22Rv1 (cell line): ENCODE data around the gene ZNF385D.

Source experiments
- H3K27ac ChIP-seq: fragments of 450-650 bp; 2 replicates; pipeline ENCODE4 v1.5.1; 2017
- CTCF ChIP-seq: fragments of 450-650 bp; IDR thresholded peaks from 2 replicates; pipeline ENCODE4 v1.5.1; 2017; ENCODE audit warnings: mild to moderate bottlenecking
- ZFX ChIP-seq: fragments of 450-650 bp; IDR thresholded peaks from 2 replicates; pipeline ENCODE4 v1.6.1; 2017; ENCODE audit warnings: antibody characterized with exemption, borderline replicate concordance

ZNF385D gene

GRCh38 chr3:21715662-21716061, 35.3 kb downstream of the ZNF385D start:
- H3K27ac ChIP-seq = no peak overlapping the region
- no peak for TF ChIP-seq ZFX
- no peak for TF ChIP-seq CTCF

DNA sequence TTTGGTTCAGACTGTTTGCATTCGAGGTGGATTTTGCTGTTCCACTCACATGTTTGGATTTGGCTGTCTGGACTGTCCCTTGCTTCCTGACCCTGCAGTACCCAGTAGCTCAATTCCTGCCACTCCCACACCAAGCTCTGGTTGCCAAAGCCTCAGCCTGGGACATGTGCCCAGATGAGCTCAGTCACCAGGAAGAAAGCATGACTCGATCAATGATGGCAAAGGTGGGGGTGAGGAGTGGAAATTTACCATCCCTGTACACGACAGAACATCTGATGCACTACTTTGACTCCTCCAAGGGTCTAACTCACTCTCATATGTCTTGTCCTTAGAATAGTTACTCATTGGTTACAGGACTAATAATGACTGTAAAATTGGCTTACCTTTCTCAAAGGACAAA, 45.2 kb downstream of the ZNF385D start:
- TF ChIP-seq CTCF (no peak), ZFX (no peak)
- H3K27ac ChIP-seq = no peak overlapping the region

- no peak overlapping the region for H3K27ac ChIP-seq
- TF ChIP-seq CTCF (no peak), ZFX (no peak)
These were observed 46.2 kb downstream of the ZNF385D start for GRCh38 chr3:21704796-21705195.

DNA sequence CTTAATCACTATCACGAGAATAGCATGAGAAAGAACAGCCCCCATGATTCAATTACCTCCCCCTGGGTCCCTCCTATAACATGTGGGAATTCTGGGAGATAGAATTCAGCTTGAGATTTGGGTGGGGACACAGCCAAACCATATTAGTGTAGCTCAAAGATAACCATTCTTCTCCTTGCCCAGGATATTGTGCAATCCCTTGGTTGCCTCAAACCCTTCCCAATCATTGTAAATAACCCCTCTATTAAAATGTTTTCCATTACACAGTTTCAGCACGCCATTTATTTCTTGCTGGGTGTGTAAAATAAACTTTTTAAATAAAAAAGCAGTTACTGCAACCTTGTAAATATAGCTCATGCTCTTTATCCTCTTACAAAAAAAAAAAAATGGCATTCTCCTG, 47.7 kb downstream of the ZNF385D start:
- TF ChIP-seq CTCF = no peak
- TF ChIP-seq ZFX = no peak
- no peak overlapping the region for H3K27ac ChIP-seq

DNA sequence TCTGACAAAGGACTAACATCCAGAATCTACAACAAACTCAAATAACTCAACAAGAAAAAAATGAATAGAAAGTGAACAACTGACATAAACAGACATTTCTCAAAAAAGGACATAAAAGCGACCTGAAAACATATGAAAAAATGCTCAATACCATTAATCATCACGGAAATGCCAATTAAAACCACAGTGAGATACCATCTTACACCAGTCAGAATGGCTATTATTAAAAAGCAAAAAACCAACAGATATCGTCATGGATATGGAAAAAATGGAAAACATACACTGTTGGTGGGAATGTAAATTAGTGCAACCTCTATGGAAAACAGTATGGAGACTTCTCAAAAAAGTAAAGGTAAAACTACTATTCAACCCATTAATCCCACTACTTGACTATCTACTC, 53.3 kb downstream of the ZNF385D start:
- H3K27ac ChIP-seq = no peak overlapping the region
- TF ChIP-seq CTCF = no peak
- no peak for TF ChIP-seq ZFX

DNA sequence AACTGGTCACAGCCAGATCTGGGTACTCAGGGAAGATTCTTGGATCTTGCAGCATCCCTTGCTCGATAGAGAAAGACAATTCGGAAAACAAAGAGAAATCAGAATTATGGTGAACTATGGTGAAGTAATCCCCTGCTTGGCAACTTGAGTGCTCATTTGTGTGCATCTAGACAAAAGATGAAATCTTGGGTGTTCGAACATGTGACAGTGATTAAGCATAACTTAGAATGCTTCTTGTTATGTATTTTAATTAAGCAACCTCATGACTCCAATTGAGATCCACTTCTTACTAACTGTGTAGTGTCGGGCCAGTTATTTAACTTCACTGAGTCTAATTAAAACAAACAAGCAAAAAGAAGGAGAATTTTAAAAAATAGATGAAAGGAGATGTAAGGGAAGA, 56.5 kb downstream of the ZNF385D start:
- no peak for TF ChIP-seq ZFX
- TF ChIP-seq CTCF = no peak
- no peak overlapping the region for H3K27ac ChIP-seq

GRCh38 chr3:21691036-21691435, 60.0 kb downstream of the ZNF385D start:
- TF ChIP-seq CTCF (no peak), ZFX (no peak)

More at GRCh38 chr3:21691036-21691435, 60.0 kb downstream of the ZNF385D start:
- H3K27ac ChIP-seq = no peak overlapping the region
